GM10266 (cell line): Measurements from ENCODE around the gene PPIL3.

Experiments used
- DNase-seq: peaks from one replicate; pipeline ENCODE4 v3.0.0; 2012; ENCODE audit errors: extremely low spot score
- TF ChIP-seq, protein P1 (sequence below): IDR thresholded peaks from 2 replicates; pipeline ENCODE4 v1.5.1; 2012; ENCODE audit warnings: mild to moderate bottlenecking, low read depth; ENCODE audit not compliant: control insufficient read depth, insufficient read depth; ENCODE audit errors: missing control alignments

PPIL3 gene

DNA sequence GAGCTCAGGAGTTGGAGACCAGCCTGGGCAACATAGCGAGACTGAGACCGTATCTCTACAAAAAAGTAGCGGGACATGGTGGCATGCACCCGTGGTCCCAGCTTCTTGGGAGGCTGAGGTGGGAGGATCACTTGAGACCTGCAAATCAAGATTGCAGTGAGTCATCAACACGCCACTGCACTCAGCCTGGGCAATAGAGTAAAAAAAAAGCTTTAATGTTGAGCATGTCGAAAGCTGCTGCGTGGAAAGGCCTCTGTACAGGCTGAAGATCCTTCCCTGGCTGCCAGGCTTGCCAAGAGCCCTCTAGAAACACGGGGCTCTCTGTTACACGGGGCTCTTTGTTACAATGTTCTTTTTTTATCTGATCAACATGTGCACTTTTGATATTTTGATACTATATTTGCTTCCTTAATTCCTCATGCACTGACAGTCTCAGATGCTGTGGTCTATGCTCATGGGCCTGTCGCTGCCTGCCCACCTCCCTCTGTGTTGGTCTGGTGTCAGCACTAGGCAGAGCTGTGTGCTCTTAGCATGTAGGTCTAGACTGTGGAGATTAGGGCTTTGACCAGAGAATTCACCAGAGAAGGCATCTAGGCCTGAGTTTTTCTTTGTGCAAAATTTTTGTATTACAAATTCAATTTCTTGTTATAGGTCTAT lies 43.1 kb downstream of the PPIL3 start:
- TF ChIP-seq, protein P1, sequence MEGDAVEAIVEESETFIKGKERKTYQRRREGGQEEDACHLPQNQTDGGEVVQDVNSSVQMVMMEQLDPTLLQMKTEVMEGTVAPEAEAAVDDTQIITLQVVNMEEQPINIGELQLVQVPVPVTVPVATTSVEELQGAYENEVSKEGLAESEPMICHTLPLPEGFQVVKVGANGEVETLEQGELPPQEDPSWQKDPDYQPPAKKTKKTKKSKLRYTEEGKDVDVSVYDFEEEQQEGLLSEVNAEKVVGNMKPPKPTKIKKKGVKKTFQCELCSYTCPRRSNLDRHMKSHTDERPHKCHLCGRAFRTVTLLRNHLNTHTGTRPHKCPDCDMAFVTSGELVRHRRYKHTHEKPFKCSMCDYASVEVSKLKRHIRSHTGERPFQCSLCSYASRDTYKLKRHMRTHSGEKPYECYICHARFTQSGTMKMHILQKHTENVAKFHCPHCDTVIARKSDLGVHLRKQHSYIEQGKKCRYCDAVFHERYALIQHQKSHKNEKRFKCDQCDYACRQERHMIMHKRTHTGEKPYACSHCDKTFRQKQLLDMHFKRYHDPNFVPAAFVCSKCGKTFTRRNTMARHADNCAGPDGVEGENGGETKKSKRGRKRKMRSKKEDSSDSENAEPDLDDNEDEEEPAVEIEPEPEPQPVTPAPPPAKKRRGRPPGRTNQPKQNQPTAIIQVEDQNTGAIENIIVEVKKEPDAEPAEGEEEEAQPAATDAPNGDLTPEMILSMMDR = no peak
- DNase-seq = no peak

GRCh38 chr2:200845194-200845593 lies 43.7 kb downstream of the PPIL3 start:
- TF ChIP-seq, protein P1 = no peak
- no peak for DNase-seq

- TF ChIP-seq, protein P1 = no peak
- no peak for DNase-seq
Observed at GRCh38 chr2:200843993-200844948, 44.6 kb downstream of the PPIL3 start.

DNA sequence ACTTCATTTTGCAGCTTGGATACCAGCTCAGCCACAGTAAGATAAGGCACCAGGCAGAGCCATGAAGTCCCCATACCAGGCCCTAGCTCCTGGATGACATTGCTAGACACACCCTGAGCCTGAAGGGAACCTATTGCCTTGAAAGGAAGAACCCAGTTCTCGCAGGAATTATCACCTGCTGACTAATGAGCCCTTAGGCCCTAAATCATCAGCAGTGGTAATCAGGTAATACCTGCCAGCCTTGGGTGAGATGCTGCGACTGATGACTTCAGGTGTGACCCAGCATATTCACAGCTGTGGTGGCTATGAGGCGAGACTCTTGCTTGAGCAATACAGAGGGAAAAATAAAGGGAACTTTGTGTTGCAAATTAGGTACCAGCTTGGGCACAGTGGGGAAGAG lies 49.4 kb downstream of the PPIL3 start:
- TF ChIP-seq, protein P1 = no peak
- no peak for DNase-seq

DNA sequence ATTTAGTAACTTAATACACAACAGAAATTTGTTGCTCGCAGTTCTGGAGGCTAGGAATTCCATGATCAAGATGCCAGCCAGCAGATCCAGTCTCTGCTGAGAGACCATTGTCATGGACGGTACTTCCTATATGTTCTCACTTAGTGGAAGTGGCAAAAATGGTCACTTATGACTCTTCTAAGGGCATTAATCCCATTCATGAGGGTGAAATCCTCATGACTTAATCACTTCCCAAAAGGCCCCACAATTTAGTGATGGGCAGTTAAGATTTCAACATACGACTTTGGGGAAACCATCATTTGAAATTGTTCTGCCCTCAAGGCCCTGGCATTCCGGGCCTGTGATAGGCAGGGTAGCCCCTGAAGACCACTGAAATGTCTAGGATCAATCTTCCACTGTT lies 54.2 kb downstream of the PPIL3 start:
- TF ChIP-seq, protein P1 = no peak
- DNase-seq = no peak

- TF ChIP-seq, protein P1 = no peak
- DNase-seq = no peak
Observed at GRCh38 chr2:200829258-200829655, 59.6 kb downstream of the PPIL3 start.

GRCh38 chr2:200828572-200829257 lies 60.2 kb downstream of the PPIL3 start:
- DNase-seq = no peak
- TF ChIP-seq, protein P1 = no peak
